Skin epidermis (tissue), 12 donors: ENCODE measurements around the gene TNS2.
"Not testable (repeated sequence)": the region's sequence is repeated elsewhere in the genome, so short reads cannot be mapped to it uniquely, and the experiment has no call there.

Source experiments
- H3K27ac ChIP-seq, 21 experiments: fragments of 200-600 bp; sonication (generic) in 11 of 21; one replicate each; pipeline ENCODE4 v1.5.0; 2020; ENCODE audit warnings: mild to moderate bottlenecking in 3 of 21, inconsistent platforms in 2 of 21, moderate library complexity in 2 of 21
- H3K4me3 ChIP-seq, 7 experiments: fragments of 200-600 bp; sonication (generic) in 2 of 7; one replicate each; pipeline ENCODE4 v1.5.0; 2020; ENCODE audit warnings: inconsistent platforms in 2 of 7, mild to moderate bottlenecking in 2 of 7, moderate library complexity in 1 of 7

TNS2 gene

DNA sequence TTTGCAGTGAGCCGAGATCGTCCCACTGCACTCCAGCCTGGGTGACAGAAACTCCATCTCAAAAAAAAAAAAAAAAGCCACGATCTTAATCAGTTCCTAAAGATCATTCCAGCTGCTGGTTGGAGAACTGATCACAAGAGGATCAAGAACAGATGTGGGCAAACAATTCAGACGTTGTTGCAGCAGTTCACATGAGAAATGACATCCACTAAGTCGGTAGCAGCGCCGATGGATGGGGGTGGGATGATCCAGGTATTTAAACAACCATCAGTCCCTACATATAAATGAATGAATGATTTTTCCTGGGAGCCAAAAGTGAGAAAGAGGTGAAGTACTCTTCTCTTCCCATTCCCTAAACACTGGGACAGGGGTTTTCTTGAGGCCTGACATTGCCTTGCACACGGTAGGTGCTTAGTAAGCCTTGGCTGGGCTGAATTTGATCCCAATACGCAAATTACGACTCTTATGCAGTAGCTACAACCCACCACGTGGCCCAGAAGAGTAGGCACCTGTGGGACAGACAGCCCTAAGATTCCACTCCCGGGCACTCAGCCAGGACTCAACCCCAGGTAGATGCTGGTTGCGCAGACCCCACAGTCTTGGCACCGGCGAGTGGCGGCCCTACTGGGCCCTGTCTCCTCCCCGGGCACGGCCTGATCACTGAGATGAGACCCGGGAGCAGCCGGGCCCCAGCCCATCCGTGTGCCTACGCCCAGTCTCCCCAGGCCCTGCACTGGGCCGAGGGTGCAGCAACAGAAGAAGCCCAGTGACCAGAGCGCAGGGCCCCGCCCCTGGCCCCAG, 28.8 kb downstream of the TNS2 start:
- Histone ChIP-seq H3K4me3 (peak overlapping the region; percentile 46 to 78 (median 69)), H3K27ac (peak overlapping the region; percentile 65 to 98 (median 90))

GRCh38 chr12:53079226-53080117, 29.6 kb downstream of the TNS2 start, which contains the start of gene SPRYD3:
TSS of gene SPRYD3 (minus strand) at chr12:53079390. CDS start at chr12:53079333, 57 bp downstream.
- Histone ChIP-seq H3K27ac (peak within 1 kb of the TSS; percentile 68 to 98 (median 90)), H3K4me3 (peak within 1 kb of the TSS; percentile 46 to 78 (median 69))

DNA sequence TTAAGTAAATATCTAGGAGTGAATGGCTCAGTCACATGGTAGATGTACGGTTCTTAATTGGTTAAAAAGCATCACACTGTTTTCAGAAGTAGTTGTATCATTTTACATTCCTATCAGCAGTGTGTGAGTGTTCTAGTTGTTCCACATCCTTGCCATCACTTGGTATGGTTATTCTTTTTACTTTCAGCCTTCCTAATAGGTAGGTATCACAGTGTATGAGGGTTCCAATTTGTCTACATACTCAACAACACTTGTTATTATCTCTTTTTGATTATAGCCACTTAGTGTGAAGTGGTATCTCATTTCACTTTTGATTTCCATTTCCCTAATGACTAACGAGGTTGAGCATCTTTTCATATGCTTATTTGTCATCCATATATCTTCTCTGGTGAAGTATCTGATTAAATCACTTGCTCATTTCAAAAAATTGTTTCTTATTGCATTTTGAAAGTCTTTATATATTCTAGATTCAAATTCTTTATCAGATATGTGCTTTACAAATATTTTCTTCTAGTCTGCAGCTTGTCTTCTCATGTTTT, 32.8 kb downstream of the TNS2 start:
- no peak overlapping the region for H3K27ac ChIP-seq
- no peak overlapping the region for H3K4me3 ChIP-seq

- Histone ChIP-seq H3K4me3 (no peak overlapping the region), H3K27ac (no peak overlapping the region)
Observed at GRCh38 chr12:53086361-53086760, 36.5 kb downstream of the TNS2 start.

- H3K4me3 ChIP-seq = no peak overlapping the region
Observed at GRCh38 chr12:53090105-53090504, 40.2 kb downstream of the TNS2 start.

GRCh38 chr12:53090554-53090953, 40.7 kb downstream of the TNS2 start:
- no peak overlapping the region for H3K4me3 ChIP-seq
- no peak overlapping the region for H3K27ac ChIP-seq

More at GRCh38 chr12:53090105-53090504, 40.2 kb downstream of the TNS2 start:
- no peak overlapping the region for H3K27ac ChIP-seq

GRCh38 chr12:53091756-53092155, 41.9 kb downstream of the TNS2 start:
- no peak overlapping the region for H3K4me3 ChIP-seq
- peak overlapping the region in 1 of 21 experiments; percentile 3 for H3K27ac ChIP-seq

GRCh38 chr12:53093777-53094393, 44.0 kb downstream of the TNS2 start:
- Histone ChIP-seq H3K27ac (peak overlapping the region in 5 of 21 experiments; percentile 10 to 57 (median 38)), H3K4me3 (no peak overlapping the region)

DNA sequence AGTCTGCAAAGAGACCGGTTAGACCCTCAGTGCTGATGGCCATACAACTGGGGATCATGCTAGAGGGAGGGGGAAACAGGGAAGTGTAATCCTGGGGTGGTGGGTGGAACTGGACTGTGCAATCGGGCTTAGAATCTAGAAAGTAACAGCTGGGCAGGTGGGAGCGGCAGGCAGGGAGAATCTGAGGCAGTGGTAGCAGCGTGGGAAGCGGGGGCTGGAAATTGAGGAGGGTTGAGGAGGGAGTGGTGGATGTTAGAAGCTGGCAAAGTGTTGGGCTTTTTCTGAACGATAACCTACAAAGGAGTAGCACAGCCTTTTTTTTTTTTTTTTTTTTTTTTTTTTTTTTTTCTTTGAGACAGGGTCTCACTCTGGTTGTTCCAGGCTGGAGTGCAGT, 44.5 kb downstream of the TNS2 start:
- H3K27ac ChIP-seq = peak overlapping the region in 4 of 21 experiments; percentile 10 to 57 (median 39)
- H3K4me3 ChIP-seq = no peak overlapping the region

DNA sequence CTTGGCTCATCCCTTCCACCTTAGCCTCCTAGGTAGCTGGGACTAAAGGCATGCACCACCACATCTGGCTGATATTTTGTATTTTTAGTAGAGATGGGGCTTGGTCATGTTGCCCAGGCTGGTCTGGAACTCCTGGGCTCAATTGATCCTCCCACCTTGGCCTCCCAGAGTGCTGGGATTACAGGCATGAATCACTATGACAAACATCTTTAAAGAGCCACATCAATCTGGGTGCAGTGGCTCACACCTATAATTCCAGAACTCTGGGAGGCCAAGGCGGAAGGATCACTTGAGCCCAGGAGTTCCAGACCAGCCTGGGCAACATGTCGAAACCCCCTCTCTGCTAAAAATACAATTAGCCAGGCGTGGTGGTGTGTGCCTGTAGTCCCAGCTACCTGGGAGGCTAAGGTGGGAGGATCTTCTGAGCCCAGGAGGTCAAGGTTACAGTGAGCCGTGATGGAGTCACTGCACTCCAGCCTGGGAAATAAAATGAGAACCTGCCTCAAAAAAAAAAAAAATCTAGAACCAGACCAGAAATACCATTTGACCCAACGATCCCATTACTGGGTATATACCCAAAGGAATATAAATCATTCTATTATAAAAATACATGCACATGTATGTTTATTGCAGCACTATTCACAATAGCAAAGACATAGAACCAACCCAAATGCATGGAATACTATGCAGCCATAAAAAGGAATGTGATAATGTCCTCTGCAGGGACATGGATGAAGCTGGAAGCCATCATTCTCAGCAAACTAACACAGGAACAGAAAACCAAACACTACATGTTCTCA, 45.1 kb downstream of the TNS2 start:
- H3K4me3 ChIP-seq = not testable (repeated sequence)
- peak overlapping the region in 2 of 21 experiments; percentile 43 to 68 for H3K27ac ChIP-seq

GRCh38 chr12:53095596-53095895, 45.7 kb downstream of the TNS2 start:
- peak overlapping the region in 11 of 21 experiments; percentile 11 to 87 (median 59) for H3K27ac ChIP-seq
- not testable (repeated sequence) for H3K4me3 ChIP-seq

DNA sequence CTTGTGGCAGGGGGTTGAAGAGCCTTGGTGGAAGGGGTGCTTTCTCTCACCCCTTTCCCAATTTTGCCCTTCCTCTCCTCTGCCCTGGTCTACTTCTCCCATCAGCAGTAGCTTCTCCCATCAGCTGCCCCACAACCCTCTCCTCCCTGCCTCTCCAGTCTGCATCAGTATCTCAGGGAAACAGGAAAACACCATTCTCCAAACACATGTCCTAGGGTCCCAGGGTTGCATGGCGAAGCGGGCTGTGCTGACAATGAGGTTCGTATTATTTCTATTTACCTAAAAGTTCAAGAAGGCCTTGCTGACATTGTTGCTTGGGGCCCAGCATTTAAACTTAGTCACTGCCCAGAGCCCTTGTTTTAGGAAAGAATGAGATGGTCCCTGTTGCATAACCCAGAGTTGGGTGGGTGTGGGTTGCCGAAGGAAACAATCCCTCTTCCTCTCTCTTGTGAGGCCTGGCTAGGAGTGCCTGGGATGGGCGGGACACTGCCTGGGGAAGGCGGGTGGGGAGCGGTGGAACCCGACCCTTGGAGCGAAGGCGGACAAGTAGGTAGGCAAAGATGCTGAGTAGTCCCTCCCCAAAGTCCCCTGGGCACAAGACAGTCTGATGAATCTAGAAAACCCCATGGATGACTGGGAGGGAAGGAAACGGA, 46.4 kb downstream of the TNS2 start:
- H3K27ac ChIP-seq = peak overlapping the region in 15 of 21 experiments; percentile 45 to 88 (median 78)
- peak overlapping the region in 2 of 7 experiments; percentile 42 to 51 for H3K4me3 ChIP-seq

DNA sequence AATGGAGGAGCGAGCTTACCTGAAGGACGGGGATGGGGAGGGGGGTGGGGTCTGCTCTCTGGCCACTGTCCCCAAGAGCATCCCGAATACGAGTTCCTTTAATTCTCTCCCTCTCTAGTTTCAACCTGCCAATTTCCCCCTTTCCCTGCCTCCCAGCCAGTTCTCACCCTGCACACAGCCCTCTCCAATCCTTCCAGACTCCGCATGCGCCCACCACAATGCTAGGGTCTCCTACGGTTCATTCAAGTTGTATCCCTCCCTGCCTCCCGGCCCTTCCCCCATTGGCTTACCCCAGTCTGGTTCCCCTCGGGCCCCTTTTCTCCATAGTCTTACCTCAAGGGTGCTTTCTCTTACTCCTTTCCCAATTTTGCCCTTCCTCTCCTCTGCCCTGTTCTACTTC, 46.9 kb downstream of the TNS2 start:
- H3K4me3 ChIP-seq = peak overlapping the region in 5 of 7 experiments; percentile 38 to 51 (median 42)
- peak overlapping the region in 17 of 21 experiments; percentile 45 to 88 (median 78) for H3K27ac ChIP-seq

GRCh38 chr12:53097207-53097563, 47.3 kb downstream of the TNS2 start:
- Histone ChIP-seq H3K27ac (peak overlapping the region in 20 of 21 experiments; percentile 40 to 88 (median 77)), H3K4me3 (peak overlapping the region; percentile 24 to 51 (median 40))

GRCh38 chr12:53097564-53098353, 47.9 kb downstream of the TNS2 start, which contains the start of gene IGFBP6:
TSS of gene IGFBP6 (plus strand) at chr12:53097667. CDS start at chr12:53097718, 51 bp downstream.
- H3K27ac ChIP-seq = peak within 1 kb of the TSS; percentile 8 to 88 (median 77)
- peak within 1 kb of the TSS; percentile 24 to 51 (median 40) for H3K4me3 ChIP-seq

DNA sequence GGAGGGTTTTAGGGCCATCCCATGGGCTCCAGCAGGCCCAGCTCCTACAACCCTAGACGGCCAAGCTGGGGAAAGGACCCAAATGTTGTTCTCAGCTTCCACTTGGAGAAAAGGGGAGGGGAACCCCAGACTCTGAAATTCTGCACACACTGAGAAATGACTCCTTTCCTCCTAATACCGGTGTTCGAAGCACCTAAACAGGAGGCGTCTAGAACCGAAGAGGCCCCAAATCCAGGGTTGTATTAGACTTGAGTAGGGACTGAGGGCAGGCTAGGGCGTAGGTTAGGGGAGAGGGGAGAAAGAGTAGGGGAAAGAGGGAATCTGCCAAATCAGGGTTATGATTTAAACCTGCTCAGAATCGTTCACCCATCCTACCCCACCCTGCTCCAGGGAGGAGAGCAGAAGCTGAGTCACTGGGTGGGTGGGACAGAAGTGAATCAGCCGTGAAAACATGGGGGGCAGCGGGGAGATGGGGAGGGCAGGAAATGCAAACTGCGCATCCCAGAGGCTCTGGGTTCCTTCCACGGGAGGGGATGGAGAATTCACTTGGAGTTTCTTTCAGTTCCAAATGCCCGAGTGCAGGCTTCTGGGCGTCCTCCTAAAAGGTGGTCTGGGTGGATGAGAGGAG, 48.6 kb downstream of the TNS2 start:
- Histone ChIP-seq H3K27ac (peak overlapping the region in 19 of 21 experiments; percentile 40 to 88 (median 77)), H3K4me3 (peak overlapping the region in 6 of 7 experiments; percentile 33 to 51 (median 41))
